GM21825 (cell line): ENCODE data around the gene AFG3L2.
"Not testable (repeated sequence)": the region's sequence is repeated elsewhere in the genome, so short reads cannot be mapped to it uniquely, and the experiment has no call there.

Source experiments
- ATAC-seq: cut with Tn5 transposase; IDR thresholded peaks from one replicate; pipeline ENCODE4 v1.9.1; 2021; ENCODE audit warnings: mild to moderate bottlenecking, moderate library complexity; ENCODE audit not compliant: unreplicated experiment

AFG3L2 gene

DNA sequence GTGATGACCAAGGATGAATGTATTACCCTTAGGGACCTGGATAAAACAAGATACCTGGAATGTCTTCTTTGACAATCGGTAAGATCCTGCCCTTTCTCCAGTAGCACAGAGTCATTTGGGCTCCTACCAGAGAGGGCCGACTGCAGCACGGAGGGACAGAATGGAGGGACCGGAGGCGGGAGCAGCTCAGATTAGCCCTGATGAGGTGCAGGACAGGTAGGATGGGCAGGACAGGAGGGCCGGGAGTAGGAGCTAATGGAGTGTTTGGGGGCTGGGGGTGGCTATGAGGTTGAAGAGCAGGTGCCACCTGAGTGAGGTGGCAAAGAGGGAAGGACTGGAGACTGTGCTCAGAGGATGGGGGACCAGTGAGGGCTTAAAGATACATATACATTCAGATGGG, 20.8 kb upstream of the AFG3L2 start:
- ATAC-seq: no peak

DNA sequence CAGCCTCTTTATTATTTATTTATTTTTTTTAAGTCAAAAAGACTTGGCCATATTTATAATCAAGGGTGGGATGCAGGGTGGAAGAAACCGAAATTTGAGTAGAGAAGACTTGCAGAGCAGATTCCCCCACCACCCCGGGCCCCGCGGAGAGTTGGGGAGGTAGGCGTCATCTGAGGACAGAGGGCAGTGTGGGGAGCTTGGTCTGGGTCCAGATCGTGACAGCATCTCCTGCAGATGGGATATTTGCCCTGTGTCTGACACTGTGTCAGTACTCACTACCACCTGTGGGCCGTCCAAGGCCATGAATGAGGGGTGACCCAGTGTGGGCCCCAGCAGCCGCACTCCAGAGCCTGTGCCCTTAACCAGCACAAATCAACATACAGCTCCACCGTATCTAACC, 20.2 kb upstream of the AFG3L2 start:
- ATAC-seq: no peak

DNA sequence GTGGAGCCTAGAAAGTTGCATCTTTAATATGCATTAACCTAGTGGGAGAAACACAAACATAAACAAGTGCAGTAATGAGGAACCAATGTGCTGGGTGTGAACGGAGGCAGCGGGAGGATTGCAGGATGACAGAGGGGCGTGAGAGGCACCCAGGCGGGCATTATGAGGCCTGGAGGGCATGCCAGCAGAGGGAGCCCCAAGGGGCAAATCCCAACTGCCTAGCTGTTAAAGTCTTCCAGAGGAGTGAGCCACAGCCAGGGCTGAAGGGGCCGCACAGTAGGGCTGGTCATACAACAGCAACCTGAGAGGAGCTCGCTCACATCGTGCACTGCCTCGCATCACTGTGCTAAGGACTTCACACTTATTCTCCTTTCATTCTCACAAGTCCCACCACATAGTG, 17.4 kb upstream of the AFG3L2 start:
- ATAC-seq: no peak

DNA sequence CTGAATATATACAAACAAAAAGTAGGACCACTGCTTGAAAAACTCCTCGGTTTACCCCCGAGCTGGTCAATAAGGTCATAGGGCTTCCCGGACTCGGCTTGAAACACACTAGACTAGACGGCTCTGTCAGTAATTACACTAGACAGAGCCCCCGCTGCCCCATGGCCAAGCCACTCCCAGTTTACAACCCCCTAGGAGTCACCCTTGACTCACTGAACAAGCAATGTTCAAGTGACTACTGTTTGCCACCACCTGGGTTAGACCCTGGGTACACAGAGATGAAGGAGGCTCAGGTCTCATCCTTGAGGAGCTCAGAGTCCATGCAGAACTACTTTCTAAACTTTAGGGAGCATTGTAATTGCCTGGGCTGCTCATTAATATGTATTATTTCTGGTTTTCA, 17.0 kb upstream of the AFG3L2 start:
- ATAC-seq: no peak

DNA sequence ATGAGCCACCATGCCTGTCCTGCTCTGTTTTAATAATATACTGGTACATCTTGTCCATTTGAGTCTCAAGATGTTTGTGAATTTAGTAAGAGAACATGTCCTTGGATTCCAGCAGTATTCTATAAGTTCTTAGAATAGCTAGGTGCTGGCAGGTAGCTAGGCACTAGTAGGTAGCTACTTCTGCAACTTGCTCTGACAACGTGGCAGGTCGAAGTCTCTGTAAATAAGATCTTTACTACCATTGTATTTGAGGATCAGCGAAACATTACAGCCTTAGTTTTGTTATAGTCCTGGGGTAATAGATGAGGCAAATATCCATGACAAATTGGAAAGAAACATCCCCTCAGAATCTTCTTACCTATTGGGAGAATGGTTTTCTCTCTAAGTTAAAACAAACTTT, 16.5 kb upstream of the AFG3L2 start:
- no peak for ATAC-seq

DNA sequence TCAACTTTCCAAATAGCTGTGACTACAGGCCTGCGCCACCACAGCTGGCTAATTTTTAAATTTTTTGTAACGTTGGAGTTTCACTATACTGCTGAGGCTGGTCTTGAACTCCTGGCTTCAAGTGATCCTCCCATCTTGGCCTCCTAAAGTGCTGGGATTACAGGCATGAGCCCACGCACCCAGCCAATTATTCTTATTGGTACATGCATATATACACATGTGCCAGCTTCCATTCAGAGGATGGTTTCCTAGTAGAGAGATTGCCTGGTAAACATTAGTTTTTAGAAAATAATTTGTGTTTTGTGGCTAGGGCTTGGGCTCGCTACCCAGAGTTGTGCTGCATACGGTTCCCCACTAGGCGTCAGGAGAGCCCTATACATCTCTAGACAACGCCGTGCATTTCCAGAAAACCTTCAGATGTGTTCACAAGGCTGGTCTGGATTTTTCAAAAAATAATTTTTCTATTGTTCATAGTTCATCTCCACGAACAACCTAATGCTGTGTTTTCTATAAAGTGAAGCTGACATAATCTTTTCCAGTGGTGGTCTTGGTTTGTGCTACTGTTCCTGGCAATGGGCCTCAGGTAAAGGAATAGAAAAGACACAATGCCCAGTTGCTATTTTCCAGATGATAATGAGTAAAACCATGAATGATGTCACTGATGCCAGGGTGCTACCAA, 14.6 kb upstream of the AFG3L2 start:
- no peak for ATAC-seq

DNA sequence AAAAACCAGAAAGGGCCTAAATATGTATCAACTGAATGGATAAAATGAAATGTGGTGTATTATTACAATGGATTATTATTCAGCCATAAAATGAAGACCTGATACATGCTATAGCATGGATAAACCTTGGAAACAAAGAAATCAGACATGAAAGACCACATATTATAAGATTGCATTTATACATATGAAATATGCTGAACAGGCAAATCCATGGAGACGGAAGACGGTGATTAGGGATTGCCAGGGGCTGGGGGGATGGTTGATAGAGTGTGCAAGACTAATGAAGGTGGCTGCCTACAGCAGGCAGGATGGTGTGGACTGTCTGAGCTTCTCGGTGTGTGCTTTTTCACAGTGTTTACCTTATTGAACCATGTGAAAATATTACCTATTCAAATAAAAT, 11.4 kb upstream of the AFG3L2 start:
- ATAC-seq: no peak

DNA sequence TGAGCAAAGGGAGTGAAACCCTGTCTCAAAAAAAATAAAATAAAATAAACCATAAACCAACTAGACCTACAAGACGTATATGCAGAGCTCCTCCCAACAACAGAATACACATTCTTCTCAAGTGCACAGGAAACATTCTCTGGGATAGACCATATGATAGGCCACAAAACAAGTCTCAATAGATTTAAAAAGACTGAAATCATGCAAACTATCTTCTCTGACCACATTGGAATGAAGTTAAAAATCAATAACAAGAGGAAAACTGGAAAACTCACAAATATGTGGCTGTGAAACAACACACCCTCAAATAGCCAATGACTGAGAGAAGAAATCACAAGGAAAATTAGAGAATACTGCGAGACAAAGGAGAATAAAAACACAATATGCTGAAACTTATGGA, 7.2 kb upstream of the AFG3L2 start:
- ATAC-seq: no peak

DNA sequence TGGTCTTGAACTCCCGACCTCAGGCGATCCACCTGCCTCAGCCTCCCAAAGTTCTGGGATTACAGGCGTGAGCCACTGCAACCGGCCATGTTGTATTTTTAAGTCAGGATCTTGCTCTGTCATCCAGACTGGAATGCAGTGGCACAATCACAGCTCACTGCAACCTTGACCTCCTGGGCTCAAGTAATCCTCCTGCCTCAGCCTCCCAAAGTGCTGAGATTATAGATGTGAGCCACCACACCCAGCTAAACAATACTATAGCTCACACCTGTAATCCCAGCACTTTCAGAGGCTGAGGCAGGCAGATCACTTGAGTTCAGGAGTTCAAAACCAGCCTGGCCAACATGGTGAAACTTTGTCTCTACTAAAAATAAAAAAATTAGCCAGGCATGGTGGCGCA, 6.7 kb upstream of the AFG3L2 start:
- ATAC-seq: not testable (repeated sequence)

DNA sequence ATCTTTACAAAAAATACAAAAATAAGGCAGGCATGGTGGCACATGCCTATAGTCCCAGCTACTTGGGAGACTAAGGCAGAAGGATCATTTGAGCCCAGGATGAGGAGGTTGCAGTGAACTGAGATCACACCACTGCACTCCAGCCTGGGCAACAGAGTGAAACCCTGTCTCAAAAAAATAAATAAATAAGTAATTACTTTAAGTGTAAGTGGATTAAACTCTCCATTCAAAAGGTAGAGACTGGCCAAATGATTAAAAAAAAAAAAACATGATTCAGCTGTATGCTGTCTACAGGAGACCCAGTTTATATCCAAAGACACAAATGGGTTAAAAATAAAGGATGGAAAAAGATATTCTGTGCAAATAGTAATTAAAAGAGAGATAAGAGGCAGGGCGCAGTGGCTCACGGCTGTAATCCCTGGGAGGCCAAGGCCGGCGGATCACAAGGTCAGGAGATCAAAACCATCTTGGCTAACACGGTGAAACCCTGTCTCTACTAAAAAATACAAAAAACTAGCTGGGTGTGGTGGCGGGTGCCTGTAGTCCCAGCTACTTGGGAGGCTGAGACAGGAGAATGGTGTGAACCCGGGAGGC, 5.3 kb upstream of the AFG3L2 start:
- not testable (repeated sequence) for ATAC-seq

DNA sequence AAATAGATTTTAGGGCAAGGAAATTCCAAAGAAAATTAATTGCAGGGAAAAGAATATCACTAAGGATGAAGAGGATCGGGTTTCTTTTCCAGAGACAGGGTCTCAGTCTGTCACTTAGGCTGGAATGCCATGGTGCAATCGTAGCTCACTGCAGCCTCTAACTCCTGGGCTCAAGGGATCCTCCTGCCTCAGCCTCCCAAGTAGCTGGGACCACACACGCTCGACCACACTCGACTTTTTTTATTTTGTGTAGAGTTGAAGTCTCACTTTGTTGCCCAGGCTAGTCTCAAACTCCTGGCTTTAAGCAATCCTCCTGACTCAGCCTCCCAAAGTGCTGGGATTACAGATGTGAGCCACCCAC, 1.2 kb upstream of the AFG3L2 start:
- not testable (repeated sequence) for ATAC-seq

DNA sequence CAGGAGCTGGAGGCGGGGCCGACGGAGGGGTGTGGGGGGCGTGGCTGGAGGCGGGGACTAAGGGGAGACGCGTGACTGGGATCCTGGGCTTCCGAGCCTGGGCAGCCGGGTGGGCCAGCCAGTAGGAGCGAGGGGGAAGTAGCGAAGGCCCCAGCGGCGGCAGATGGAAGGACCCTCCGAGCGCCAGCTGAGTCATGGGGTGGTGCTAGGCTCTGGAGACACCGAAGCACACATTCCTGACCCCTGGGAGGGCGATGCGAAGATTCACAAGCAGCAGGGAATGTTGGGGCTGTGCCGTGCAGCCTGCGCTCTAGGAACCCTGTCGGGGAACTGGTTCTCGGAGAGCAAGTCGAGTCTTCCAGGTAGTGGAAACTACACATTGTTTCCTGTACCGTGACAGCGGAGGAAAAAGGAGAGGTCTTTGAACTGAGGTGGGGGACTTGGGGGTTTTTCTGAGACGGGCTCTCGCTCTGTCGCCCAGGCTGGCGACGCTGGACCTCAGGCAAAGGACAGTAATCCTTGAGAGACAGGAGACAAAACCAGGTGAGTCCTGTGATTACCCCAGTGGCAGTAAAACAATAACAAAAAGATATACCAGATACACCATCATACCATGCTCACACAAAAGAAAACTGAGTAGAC, 650 bp upstream of the AFG3L2 start:
- ATAC-seq: peak; percentile 65

DNA sequence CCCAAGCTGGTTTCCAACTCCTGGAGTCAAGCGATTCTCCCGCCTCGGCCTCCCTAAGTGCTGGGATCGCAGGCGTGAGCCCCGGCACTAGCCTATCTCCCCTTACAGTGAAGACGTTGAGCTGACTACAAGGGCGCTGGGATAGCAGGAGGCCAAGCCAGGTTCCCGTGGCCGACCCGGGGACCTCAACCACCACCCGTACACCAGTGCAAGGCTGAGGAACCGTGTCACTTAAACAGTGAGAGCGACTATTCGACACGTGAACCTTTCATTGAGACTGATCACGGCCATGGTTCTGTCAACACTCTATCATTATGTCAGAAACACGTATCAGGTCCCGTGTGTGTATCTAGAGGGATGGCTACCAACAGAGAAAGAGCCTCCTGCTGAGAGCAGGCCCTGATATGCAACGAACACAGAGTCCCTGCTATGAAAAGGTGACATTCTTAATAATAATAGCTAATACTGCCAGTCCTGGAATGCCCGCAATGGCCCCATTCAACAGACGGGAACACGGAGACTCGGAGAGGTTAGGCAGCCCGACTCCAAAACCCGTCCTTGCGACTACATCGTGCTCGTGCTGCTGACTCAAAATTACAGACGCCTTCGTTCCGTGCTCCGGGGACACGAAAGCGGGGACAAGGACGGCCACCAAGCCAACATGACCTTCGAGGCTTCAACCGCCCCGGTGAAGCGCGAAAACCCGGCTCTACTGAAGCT, 833 bp downstream of the AFG3L2 start:
- ATAC-seq: no peak

DNA sequence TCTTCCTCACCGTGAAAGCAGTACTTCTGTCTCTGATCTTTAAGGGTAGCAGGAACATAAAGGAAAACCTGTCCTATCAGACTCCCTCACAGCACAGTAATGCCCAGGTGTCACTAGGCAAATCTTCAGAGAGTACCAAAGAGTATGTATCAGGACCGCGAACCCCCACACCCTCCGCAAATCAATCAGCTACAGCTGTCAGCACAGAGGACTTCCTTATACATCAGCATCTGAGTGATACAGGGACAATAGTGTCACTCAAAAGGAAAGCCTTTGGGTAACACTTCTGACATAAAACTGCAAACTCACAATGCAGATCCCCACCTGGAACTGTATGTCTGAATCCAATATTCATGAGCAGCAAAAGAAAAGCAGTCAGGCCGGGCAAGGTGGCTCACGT, 2.6 kb downstream of the AFG3L2 start:
- ATAC-seq: no peak

DNA sequence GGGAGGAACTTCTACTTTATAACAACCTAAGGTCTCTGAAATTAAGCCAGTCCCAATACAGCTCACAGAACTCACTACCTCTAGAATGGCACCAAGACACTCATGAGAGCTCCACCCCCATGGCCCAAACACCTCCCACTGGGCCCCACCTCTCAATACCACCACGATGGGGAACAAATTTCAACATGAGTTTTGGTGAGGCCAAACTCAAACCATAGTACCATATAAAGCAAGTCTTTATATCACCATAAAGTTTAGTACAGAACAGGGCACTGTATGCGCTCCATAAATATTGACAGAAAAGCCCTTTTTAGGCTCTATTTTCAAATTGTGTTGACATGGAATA, 3.3 kb downstream of the AFG3L2 start:
- ATAC-seq: no peak

DNA sequence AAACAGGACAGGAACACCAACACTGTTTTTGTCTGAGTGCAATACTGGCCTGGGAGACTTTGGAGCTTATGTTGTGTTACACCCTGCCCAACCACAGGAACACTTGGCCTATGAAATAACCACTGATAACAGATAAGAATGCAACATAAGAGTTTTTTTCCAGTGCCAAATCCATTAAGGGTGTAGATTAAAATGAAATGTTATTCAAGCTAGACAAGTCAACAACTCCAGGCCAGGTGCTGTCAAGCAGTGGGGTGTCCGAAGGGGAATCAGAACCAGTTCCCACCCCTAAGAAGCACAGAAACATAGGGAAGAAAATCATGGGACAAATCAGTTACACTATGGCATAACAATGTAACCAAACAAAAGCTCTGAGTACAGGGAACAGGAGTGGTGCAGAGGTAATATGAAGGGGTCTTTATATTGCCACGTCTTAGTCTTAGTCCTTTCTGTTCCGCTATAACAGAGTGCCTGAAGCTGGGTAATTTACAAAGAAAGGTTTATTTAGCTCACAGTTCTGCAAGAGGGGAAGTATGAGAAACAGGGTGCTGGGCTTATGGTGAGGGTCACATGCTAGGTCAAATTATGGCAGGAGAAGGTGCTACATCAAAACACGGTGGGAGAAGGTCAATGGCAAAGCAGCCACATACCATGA, 3.8 kb downstream of the AFG3L2 start:
- no peak for ATAC-seq

DNA sequence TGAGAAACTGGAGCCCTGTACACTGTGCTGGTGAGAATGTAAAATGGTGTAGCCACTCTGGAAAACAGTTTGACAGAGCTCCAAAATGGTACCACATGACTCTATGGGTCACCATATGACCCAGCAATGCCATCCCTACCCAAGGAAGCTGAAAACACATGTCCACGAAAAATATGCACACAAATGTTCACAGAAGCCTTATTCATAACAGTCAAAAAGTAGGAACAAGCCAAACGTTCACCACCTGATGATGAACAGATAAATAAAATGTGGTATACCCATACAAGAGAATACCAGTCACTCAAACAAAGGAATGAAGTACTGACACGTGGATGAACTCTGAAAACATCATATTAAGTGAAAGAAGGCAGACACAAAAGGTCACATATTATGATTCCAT, 4.6 kb downstream of the AFG3L2 start:
- ATAC-seq: no peak

DNA sequence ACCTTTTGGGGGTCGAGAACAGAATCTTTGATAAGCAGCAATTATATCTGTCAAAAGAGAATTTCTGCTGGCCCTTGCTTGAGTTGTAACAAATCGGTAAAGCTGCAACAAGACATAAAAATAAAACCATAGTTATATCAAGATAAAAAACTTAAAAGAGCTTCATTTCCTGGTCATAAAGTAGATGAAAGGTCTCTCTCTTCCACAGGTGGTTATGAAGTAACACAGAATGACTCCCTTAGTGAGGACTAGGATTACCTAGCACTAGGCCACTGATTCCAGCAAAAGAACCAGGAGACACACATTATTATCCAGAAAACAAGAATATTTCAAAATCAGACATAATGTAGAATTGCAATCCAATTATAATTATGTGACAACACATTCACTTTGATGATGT, 5.4 kb downstream of the AFG3L2 start:
- ATAC-seq: no peak

DNA sequence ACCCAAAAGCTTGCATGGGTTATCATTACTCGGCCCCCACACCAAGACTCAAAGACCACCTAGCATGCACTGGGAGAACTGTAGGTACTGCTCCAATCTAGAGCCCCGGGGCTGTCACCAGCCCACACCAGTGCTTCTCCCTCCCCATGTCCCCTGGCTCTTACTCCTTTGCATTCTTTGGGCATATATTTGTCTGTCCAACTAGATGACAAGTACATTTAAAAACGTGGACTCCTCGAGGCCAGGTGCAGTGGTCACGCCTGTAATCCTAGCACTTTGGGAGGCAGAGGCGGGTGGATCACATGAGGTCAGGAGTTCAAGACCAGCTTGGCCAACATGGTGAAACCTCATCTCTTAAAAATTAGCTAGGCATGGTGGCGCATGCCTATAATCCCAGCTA, 7.8 kb downstream of the AFG3L2 start:
- no peak for ATAC-seq

DNA sequence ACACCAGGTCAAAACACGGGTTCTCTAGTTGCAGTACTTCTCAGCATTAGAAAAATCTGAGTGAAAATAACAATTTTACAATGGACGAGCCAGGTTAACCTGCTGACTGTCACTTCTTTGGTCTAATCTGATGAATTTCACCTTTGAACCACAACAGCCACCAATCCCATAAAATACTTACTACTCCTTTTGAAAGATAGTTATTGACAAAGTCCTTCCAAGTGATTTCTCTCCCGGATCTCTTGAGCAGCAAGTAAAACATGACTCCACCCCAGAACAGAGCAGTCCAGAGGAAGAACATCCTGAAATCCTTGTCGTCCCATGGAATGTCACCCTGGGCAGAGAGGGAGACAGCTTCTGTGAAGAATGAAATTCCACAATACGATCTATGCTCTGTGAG, 10.2 kb downstream of the AFG3L2 start:
- ATAC-seq: no peak

DNA sequence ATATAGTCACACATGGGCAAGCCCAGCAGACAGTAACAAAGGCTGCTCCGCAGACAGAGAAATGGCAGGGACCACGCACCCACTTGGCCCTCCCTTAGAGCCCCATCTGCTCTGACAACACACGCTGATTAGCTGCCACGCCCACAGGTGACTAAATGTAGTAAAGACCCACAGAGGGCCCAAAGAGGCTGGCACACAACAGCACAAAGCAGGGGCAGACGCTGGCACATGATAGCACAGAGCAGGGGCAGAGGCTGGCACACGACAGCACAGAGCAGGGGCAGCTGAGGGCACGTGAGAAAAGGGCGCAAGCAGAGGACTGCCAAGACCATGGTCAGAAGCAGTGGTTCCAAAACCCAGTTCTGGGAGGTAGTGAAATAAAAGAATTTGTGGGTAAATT, 10.6 kb downstream of the AFG3L2 start:
- ATAC-seq: no peak
